ENCODE measurements around the gene EFNA2.
A peak's percentile ranks its signal among the peaks of the same experiment; 100 is the strongest.
"Not testable (repeated sequence)": the region's sequence is repeated elsewhere in the genome, so short reads cannot be mapped to it uniquely, and the experiment has no call there.

Gene EFNA2

DNA sequence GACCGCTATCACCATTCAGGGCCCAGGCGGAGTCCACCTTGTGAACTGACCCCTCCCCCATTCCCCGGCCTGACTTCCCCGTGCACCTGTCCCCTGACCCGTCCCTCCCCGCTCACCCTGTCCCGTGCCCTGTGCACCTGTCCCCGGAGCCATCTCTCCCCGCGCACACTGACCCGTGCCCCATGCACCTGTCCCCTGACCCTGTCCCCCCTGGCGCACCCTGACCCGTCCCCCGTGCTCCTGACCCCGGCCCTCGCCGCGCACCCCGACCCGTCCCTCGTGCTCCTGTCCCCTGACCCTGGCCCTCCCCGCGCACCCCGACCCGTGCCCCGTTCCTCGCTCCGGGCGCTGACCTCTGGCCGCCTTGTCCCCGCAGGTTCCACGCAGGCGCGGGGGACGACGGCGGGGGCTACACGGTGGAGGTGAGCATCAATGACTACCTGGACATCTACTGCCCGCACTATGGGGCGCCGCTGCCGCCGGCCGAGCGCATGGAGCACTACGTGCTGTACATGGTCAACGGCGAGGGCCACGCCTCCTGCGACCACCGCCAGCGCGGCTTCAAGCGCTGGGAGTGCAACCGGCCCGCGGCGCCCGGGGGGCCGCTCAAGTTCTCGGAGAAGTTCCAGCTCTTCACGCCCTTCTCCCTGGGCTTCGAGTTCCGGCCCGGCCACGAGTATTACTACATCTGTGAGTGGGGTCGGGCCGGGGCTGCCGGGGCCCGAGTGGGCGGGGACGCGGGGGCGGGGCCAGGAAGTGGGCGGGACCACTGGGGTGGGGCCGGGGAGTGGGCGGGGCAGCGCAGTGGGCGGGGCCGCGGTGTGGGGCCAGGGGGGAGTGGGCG is 9.7 kb downstream of the EFNA2 start:
- DNase-seq (ENCODE audit: low read depth in 1 of 2, low spot score in 1 of 2), result peak in 1 of 2 donors; percentile 33

DNA sequence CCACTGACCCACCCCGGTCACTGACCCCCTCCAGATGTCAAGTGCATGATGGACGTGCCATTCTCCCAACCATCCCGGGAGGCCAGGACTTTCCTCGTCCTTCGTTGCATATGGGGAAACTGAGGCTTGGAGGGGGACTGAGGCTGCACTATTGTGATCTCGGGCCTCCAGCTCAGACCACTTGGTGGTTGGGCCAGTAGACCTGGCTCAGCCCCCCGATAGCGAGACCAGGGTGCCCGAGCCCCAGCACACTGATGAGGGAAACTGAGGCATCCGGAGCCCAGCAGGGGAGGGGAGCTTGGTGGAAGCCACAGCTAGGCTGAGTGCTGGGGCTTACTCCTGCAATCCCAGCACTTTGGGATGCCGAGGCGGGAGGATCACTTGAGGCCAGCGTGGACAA is 10.4 kb downstream of the EFNA2 start:
- DNase-seq (ENCODE audit: low read depth in 1 of 2, low spot score in 1 of 2), result no peak

GRCh38 chr19:1296575-1297271 is 11.1 kb downstream of the EFNA2 start:
- no peak for DNase-seq (ENCODE audit: low read depth in 1 of 2, low spot score in 1 of 2)

GRCh38 chr19:1298235-1298634 is 12.6 kb downstream of the EFNA2 start:
- DNase-seq (ENCODE audit: low read depth in 1 of 2, low spot score in 1 of 2), result no peak

DNA sequence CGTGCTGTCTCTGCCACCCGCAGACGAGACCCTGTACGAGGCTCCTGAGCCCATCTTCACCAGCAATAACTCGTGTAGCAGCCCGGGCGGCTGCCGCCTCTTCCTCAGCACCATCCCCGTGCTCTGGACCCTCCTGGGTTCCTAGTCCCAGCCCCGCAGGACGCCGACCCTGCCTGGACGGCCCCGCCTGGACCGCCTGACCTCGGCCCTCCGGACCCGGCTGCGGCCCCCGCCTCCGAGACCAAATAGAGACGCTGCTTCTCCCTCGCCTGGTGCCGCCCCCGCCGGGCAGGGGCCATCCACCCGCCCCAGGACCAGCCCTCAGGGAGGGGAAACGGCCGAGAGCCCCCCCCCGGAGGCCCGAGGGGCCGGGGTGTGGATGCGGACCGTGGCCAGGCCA is 14.1 kb downstream of the EFNA2 start:
- DNase-seq (ENCODE audit: low read depth in 1 of 2, low spot score in 1 of 2), result no peak

DNA sequence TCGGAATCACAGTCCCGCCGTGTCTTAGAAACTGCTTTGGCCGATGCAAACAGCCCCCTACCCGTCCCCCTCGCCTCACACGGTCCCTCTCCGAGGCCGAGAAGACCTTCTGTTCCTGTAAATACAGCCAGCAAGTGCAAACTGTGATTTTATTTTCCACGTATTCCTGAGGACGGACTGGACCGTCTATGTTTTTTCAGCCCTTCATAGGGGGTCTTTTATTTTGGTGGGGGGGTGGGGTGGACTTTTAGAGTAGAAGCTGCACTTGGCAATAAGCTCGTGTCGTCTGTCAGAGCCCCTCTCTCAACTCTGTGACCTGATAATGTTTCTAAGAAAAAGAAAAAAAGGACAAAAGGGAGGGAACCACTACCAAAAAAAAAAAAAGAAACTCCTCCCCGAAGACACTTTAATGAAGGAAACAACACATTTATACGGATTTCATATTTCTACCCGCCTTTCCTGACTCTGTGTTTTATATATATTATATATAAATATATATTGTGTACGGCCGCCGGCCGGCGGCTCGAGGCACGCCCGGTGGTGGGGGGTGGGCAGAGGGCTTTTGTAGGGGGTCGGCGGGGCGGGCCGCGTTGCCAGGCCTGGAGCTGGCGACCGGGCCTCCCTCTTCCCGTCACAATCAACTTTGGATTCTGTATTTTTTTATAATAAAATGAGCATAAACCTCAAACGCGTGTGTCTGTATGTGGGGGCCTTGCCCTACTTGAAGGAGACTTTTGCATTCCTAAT is 15.2 kb downstream of the EFNA2 start:
- no peak for DNase-seq (ENCODE audit: low read depth in 1 of 2, low spot score in 1 of 2)

GRCh38 chr19:1302533-1303239 is 17.0 kb downstream of the EFNA2 start:
- DNase-seq (ENCODE audit: low read depth in 1 of 2, low spot score in 1 of 2), result no peak

GRCh38 chr19:1304197-1304924 is 18.7 kb downstream of the EFNA2 start:
- DNase-seq (ENCODE audit: low read depth in 1 of 2, low spot score in 1 of 2), result no peak

- not testable (repeated sequence) for DNase-seq (ENCODE audit: low read depth in 1 of 2, low spot score in 1 of 2)
Observed at GRCh38 chr19:1305354-1305753, 19.7 kb downstream of the EFNA2 start.

DNA sequence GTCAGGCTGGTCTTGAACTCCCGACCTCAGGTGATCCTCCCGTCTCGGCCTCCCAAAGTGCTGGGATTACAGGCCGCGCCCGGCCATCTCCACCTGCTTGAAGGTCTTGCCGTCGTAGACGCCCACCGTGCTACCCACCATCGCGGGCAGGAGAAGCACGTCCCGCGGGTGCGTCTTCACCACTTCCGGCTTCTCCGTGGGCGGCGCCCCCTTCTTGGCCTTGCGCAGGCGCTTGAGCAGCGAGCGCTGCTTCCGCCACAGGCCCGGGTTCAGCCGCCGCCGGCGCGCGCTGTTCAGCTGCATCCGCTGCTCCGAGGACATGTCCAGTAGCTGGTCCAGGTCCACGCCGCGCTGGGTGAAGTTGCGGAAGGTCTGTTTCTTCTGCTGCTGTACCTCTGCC is 21.6 kb downstream of the EFNA2 start:
- DNase-seq (ENCODE audit: low read depth in 1 of 2, low spot score in 1 of 2), result no peak

DNA sequence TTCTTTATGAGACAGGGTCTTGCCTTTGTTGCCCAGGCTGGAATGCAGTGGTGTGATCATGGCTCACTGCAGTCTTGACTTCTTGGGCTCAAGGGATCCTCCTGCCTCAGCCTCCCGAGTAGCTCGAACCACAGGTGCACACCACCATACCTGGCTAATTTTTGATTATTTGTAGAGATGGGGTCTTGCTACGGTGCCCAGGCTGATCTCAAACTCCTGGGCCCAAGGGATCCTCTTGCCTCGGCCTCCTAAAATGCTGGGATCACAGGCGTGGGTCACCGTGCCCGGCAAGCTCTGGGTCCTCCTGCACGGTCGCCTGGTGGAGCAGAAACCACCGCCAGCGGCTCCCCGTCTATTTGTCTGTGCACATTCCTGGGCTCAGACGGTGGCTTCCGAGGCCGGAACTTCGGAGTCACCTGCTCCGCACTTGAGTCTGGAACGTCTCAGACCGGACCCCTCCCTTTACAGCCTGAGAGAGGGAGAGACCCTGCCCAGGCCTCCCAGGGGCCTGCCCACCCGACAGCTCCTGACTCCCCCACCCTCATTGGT is 22.2 kb downstream of the EFNA2 start:
- DNase-seq (ENCODE audit: low read depth in 1 of 2, low spot score in 1 of 2), result no peak

- DNase-seq (ENCODE audit: low read depth in 1 of 2, low spot score in 1 of 2), result no peak
Observed at GRCh38 chr19:1308718-1309117, 23.0 kb downstream of the EFNA2 start.

DNA sequence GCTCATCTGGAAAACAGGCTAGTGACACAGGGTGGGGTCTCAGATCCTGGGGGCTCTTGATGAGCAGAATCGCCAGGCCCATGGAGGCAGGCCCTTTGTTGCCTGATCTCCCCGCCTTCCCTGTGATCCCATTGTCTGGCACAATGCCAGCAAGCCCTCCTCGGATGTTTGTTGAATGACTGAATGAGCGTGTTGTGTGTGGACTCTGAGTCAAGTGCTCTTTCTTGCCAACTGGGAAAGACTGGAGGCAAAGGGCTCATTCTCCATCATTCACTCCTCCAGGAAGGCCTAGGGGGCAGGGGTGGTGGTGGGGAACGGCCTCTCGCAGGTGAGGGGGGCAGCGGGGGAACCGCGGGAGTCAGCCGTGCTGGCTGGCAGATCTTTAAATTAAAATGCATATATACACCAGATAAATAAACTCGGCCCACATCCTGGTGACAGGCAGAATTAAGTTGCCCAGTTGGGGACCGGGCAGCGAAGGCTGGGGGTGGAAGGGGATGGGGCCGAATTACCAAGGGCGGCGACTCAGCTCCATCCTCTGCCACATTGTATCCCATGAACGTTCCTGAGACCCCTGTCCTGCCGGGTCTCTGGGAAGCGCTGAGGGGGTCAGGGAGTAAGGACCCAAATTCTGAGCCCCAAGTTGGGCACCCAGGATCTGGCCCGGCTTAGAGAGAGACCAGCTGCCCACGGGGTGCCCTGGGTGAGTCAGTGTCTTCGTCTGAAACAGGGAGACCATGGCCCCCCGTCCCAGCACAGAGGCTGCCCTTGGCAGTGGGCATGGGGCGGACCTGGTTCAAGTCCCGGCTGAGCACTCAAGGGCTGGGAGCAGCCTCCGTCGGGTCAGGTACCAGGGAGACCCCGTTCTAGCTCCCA is 24.5 kb downstream of the EFNA2 start:
- DNase-seq (ENCODE audit: low read depth in 1 of 2, low spot score in 1 of 2), result no peak

- no peak for DNase-seq (ENCODE audit: low read depth in 1 of 2, low spot score in 1 of 2)
Observed at GRCh38 chr19:1310853-1311180, 25.1 kb downstream of the EFNA2 start.

DNA sequence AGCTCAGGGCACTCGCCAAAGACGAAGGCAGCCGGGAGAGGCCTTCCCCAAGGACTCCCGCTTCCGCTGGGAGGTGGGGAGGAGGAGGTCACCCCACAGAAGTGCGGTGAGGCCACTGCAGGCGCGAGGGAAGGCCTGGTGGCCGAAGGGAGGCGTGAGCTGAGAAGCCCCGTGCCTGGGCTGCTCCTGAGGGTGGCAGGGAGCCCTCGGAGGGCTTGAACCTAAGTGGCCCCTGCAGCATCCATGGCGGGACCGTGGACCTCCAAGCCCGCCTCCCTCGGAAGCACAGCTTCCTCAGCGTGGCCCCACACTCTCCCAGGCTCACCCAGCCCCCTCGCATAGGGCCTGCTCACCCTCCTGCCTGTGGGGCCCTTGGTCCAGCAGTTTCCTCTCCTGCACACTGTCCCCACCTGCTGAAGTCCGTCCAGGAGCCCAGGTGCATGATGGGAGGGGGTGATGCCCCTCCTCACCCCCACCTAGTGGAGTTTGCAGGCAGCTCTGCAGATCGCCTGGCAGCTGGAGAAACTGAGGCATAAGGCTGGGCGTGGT is 25.9 kb downstream of the EFNA2 start:
- DNase-seq (ENCODE audit: low read depth in 1 of 2, low spot score in 1 of 2), result no peak

DNA sequence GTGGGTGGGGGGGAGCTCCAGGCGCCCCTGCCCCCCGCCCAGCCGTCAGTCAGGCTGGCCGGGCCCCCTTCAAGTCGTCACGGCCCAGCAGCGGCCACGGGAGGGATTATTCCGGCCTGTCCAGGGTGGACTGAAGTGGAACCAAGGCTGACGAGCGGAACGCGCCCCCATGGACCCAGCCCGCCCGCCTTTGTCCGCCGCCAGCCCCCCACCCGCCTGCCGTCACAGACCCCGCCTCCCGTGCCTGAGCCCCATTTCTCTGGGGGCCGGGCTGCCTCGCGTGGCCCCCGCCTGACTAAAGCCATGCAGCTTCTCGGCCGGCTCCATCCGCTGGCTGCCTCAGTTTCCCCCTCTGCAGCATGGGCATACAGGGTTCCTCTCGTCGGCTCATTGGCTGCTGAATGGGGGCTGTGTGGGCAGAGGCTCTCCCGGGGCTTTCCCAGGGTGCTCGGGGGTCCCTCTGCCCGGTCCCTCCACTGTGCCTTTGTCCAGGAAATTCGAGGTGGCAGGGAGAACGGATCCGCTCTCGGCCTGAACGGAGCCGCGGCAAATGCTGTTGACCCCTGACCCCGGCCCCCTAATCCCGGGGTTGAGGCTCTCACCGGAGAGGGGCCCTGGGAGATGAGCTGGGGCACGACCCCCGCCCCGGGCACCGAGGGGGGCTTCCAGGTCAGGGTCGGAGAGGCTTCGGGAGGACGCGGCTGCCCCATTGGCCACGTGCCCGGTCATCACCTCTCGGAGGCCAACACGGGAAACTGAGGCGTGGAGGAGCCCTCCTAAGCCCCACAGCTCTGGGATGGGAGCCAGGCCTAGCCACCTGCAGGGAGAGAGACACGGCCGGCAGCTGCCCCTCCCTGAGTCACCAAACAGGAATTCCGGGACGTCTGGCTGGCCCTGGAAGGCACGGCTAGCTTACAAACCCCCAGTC is 27.4 kb downstream of the EFNA2 start:
- no peak for DNase-seq (ENCODE audit: low read depth in 1 of 2, low spot score in 1 of 2)

GRCh38 chr19:1313695-1314613 is 28.3 kb downstream of the EFNA2 start:
- no peak for DNase-seq (ENCODE audit: low read depth in 1 of 2, low spot score in 1 of 2)
